Heart left ventricle (tissue), 13 donors: ENCODE results near the gene SRRM2.

Experiments used
- POLR2A ChIP-seq, 2 donors: fragments of 450-650 bp; IDR thresholded peaks; one replicate each; pipeline ENCODE4 v1.6.1; 2017; ENCODE audit warnings: antibody characterized with exemption in 2 of 2, mild to moderate bottlenecking in 2 of 2, moderate library complexity in 2 of 2
- TF ChIP-seq, protein P1 (sequence below), 12 donors: fragments of 200-600 bp; sonication (generic) in 4 of 12; IDR thresholded peaks; one replicate each; pipeline versions ENCODE4 v1.5.0 to v1.8.0; 2018 to 2022; ENCODE audit warnings: antibody characterized with exemption in 12 of 12, mild to moderate bottlenecking in 5 of 12
- donor health status: ischemic (EF 13 %, LVEDD 7.1; RV severe dilation, severe dysfunction).
- donor health status: DM: no; HTN: yes; CAD: no.
- donor health status: DM: no; HTN: no; CAD: no.
- donor health status: ischemic (EF 25% LVEDD 6.9; RV normal size, moderate dysfunction).
- donor health status: ischemic (EF 25% LVEDD 5.7; RV mildly dilated, moderate dysfunction).
- donor health status: ischemic (EF 35%, LVEDD 5.7; RV mildly dilated, moderate dysfunction).
- donor health status: nonischemic (EF 11% LVEDD 7.7; RV severe dilation, severe dysfunction).
- donor health status: DM: yes; HTN: yes; CAD: no.
- donor health status: PGD.
- donor health status: ischemic (EF 29% LVEDD 5.4; RV normal size, mild dysfunction).
- donor health status: nonischemic (EF 23%, LVEDD 6.1; RV moderate dilation, normal function).

DNA sequence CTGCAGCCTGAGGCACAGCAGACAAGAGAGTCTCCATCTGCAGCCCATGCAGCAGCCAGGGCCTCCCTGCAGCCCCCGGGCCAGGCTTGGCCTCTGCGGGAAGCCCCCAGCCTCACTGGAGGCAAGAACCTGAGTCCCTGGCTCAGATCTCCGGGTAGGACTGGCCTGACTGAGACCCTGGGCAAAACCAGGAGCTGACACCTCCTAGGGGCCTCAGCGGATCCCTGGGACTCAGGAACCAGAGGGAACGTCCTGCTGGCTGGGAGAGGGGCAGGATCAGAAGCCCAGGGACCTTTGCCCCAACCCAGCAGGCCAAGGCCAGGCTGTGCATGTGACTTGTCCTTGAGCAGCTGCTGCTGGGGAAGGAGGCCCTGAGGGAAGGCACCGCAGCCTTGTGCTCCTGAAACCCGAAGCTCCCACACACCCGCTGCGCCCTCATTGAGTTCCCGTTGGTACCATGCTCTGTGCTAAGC lies 62.9 kb downstream of the SRRM2 start:
- TF ChIP-seq, protein P1, sequence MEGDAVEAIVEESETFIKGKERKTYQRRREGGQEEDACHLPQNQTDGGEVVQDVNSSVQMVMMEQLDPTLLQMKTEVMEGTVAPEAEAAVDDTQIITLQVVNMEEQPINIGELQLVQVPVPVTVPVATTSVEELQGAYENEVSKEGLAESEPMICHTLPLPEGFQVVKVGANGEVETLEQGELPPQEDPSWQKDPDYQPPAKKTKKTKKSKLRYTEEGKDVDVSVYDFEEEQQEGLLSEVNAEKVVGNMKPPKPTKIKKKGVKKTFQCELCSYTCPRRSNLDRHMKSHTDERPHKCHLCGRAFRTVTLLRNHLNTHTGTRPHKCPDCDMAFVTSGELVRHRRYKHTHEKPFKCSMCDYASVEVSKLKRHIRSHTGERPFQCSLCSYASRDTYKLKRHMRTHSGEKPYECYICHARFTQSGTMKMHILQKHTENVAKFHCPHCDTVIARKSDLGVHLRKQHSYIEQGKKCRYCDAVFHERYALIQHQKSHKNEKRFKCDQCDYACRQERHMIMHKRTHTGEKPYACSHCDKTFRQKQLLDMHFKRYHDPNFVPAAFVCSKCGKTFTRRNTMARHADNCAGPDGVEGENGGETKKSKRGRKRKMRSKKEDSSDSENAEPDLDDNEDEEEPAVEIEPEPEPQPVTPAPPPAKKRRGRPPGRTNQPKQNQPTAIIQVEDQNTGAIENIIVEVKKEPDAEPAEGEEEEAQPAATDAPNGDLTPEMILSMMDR (IDR thresholded peaks at IDR 0.05), result no peak
- no peak for TF ChIP-seq POLR2A (IDR thresholded peaks at IDR 0.05)
